Breast epithelium (tissue), 3 donors: Measurements from ENCODE around the gene CFAP251.

Experiments used
- CTCF ChIP-seq, 3 donors: fragments of 450-650 bp; IDR thresholded peaks; one replicate each; pipeline ENCODE4 v1.5.1; 2016 to 2017; ENCODE audit warnings: antibody characterized with exemption in 3 of 3, mild to moderate bottlenecking in 3 of 3, moderate library complexity in 3 of 3
- POLR2A ChIP-seq: fragments of 450-650 bp; IDR thresholded peaks from one replicate; pipeline ENCODE4 v1.6.1; 2016; ENCODE audit warnings: antibody characterized with exemption, mild to moderate bottlenecking, moderate library complexity
- POLR2AphosphoS5 ChIP-seq, 3 donors: sonication (generic); formaldehyde crosslinking; IDR thresholded peaks; one replicate each; pipeline ENCODE4 v1.6.1; 2017; ENCODE audit warnings: antibody characterized with exemption in 3 of 3

GRCh38 chr12:121955258-121956237, 37.2 kb downstream of the CFAP251 start:
- peak in 2 of 3 donors; percentile 33 to 34 for TF ChIP-seq CTCF (IDR thresholded peaks at IDR 0.05)
- TF ChIP-seq POLR2AphosphoS5 (IDR thresholded peaks at IDR 0.05) = no peak
- TF ChIP-seq POLR2A = no peak
